ENCODE data around the gene ACTL10.

- TF ChIP-seq CTCF (conservative IDR thresholded peaks at IDR 0.05 in 1 of 2, IDR thresholded peaks at IDR 0.05 in 1 of 2; ENCODE audit: extremely low read depth in 1 of 2, insufficient read depth in 1 of 2, low read depth in 1 of 2, low read length in 2 of 2) = no peak
- TF ChIP-seq EZH2 (IDR thresholded peaks at IDR 0.05; ENCODE audit: borderline replicate concordance, low read length) = no peak
These were observed 7.8 kb downstream of the ACTL10 start, which contains the start of gene NECAB3 for GRCh38 chr20:33674294-33675135.

Measured in mammary epithelial cell (primary cell).